Stomach (tissue), 9 donors: ENCODE measurements around the gene NDUFS5. TPM values are rescaled to one million over a fixed set of nuclear protein-coding genes. Genes with fewer than 3 reads are reported as not detected.
"Not testable (repeated sequence)": the region's sequence is repeated elsewhere in the genome, so short reads cannot be mapped to it uniquely, and the experiment has no call there.

Source experiments
- DNase-seq, 2 donors: peaks; one replicate each; pipeline versions ENCODE4 v3.0.0 to v3.0.0-alpha.2; 2013 to 2019
- H3K27ac ChIP-seq, 5 donors: fragments of 200-600 bp in 4 of 5; sonication (generic) in 4 of 5; one replicate each; pipeline ENCODE4 v1.5.1; 2013 to 2019; ENCODE audit warnings: mild to moderate bottlenecking in 1 of 5, moderate library complexity in 1 of 5
- H3K27me3 ChIP-seq, 3 donors: fragments of 200-600 bp; sonication (generic); one replicate each; pipeline ENCODE4 v1.5.1; 2017 to 2019; ENCODE audit warnings: mixed run types in 1 of 3
- H3K36me3 ChIP-seq, 4 donors: fragments of 200-600 bp; sonication (generic); 1 replicate in 3 of 4; 2 replicates in 1 of 4; pipeline ENCODE4 v1.5.1; 2016 to 2019
- H3K4me1 ChIP-seq, 4 donors: fragments of 200-600 bp; sonication (generic); one replicate each; pipeline ENCODE4 v1.5.1; 2016 to 2019
- H3K4me3 ChIP-seq, 4 donors: fragments of 200-600 bp; sonication (generic) in 3 of 4; one replicate each; pipeline ENCODE4 v1.5.1; 2016 to 2019; ENCODE audit warnings: mild to moderate bottlenecking in 1 of 4
- H3K9me3 ChIP-seq, 4 donors: fragments of 200-600 bp; sonication (generic); one replicate each; pipeline ENCODE4 v1.5.1; 2016 to 2019
- EP300 ChIP-seq: sonication (generic); formaldehyde crosslinking; IDR thresholded peaks from one replicate; pipeline ENCODE4 v1.6.1; 2017; ENCODE audit warnings: antibody characterized with exemption
- POLR2A ChIP-seq, 4 donors: fragments of 450-650 bp; IDR thresholded peaks; one replicate each; pipeline ENCODE4 v1.6.1; 2016; ENCODE audit warnings: antibody characterized with exemption in 4 of 4, control low read depth in 2 of 4, mild to moderate bottlenecking in 1 of 4, moderate library complexity in 1 of 4
- POLR2AphosphoS5 ChIP-seq, 3 donors: sonication (generic); formaldehyde crosslinking; IDR thresholded peaks; one replicate each; pipeline ENCODE4 v1.6.1; 2016; ENCODE audit warnings: antibody characterized with exemption in 3 of 3
- WGBS, 5 donors: extraction: QIAGEN DNeasy Blood & Tissue Kit in 3 of 5; methylation state at CpG; one replicate each; pipeline versions ENCODE4 v1.1.5 to v1.1.7; 2013 to 2018; 5-methylcytosine and 5-hydroxymethylcytosine counted together
- intact Hi-C: fragments of 100-400 bp; cut with DNase I; formaldehyde crosslinking; loops from one replicate; pipeline ENCODE4 v1.15.1; 2023; ENCODE audit warnings: low total_unique reads
- polyA plus RNA-seq, 3 donors: library from polyadenylated mRNA; stranded (reverse); fragments of 200-250 nt; gene quantifications; one replicate each; pipeline ENCODE4 v1.2.3, GENCODE V29; 2013
- total RNA-seq, 5 donors: library from RNA; depleted of rRNA; stranded (reverse); fragments of >200 nt; gene quantifications; one replicate each; pipeline versions ENCODE4 v1.1.0 to v1.2.3, GENCODE V29; 2014 to 2016
- TF ChIP-seq, protein P1 (sequence below), 7 experiments: fragments of 450-650 bp in 4 of 7; fragments of 200-600 bp in 3 of 7; sonication (generic) in 3 of 7; IDR thresholded peaks; one replicate each; pipeline ENCODE4 v1.5.1; 2016 to 2019; ENCODE audit warnings: antibody characterized with exemption in 7 of 7, control low read depth in 2 of 7, mild to moderate bottlenecking in 1 of 7
- donor health status: healthy with polysubstance abuse.
- donor health status: Bipolar disorder and iron deficiency.
- donor health status: healthy.

The NDUFS5 gene
- total and polyA plus RNA-seq, 8 donors: 104 to 829 (median 330) TPM

DNA sequence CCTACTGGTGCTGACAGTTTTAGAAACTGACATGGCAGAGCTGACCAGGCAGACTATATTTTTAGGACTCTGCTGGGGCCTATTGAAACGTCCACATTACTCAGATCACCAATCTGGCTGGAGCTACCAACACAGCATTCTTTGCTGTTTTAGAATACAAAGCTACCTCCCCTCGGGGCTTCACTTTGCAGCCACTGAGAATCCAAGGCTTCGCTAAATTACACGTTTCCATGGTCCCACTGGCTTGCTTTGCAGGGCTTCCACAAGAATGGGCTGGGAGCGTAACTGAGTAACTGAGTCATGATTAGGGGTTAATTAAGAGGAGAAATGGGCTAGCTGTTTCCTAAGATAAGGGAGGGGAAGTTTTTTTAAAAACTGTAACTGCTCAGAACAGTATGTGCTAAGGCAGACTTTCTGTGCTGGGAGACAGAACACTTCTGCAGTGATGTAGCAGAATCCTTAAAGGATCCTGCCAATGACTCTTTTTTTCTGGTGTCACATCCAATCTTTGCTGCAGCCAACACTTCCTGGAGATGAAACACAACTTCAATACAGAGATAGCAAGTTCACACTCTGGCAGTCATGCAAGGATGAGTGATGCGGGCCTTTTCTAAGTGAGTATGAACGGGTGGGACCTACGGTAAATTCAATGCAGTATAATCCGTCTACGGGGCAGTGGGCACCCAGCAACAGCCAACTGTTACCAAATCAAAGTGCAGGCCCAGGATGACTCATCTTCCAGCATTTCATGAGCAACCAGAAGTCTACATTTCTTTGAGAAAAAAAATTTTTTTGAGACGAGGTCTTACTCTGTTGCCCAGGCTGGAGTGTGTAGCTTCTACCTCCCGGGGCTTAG lies 21.5 kb downstream of the NDUFS5 start:
- Histone ChIP-seq H3K27me3 (no peaks in the 10 kb centered on the region), H3K4me1 (no peaks in the 10 kb centered on the region), H3K36me3 (peaks cover 0 to 62% (median 40%) of the 10 kb centered on the region in 4 donors), H3K27ac (peak overlapping the region in 4 of 5 donors; percentile 28 to 64 (median 44)), H3K9me3 (no peaks in the 10 kb centered on the region), H3K4me3 (no peak overlapping the region)
- 66 to 74% (median 71%) methylated on average over 12 of the region's 12 CpGs for WGBS, 5 donors
- TF ChIP-seq EP300 (no peak), POLR2AphosphoS5 (IDR thresholded peaks at IDR 0.05) (no peak), POLR2A (IDR thresholded peaks at IDR 0.05) (no peak)
- TF ChIP-seq, protein P1, sequence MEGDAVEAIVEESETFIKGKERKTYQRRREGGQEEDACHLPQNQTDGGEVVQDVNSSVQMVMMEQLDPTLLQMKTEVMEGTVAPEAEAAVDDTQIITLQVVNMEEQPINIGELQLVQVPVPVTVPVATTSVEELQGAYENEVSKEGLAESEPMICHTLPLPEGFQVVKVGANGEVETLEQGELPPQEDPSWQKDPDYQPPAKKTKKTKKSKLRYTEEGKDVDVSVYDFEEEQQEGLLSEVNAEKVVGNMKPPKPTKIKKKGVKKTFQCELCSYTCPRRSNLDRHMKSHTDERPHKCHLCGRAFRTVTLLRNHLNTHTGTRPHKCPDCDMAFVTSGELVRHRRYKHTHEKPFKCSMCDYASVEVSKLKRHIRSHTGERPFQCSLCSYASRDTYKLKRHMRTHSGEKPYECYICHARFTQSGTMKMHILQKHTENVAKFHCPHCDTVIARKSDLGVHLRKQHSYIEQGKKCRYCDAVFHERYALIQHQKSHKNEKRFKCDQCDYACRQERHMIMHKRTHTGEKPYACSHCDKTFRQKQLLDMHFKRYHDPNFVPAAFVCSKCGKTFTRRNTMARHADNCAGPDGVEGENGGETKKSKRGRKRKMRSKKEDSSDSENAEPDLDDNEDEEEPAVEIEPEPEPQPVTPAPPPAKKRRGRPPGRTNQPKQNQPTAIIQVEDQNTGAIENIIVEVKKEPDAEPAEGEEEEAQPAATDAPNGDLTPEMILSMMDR (IDR thresholded peaks at IDR 0.05): no peak
- no peak for DNase-seq
- intact Hi-C loops: no loop called here

DNA sequence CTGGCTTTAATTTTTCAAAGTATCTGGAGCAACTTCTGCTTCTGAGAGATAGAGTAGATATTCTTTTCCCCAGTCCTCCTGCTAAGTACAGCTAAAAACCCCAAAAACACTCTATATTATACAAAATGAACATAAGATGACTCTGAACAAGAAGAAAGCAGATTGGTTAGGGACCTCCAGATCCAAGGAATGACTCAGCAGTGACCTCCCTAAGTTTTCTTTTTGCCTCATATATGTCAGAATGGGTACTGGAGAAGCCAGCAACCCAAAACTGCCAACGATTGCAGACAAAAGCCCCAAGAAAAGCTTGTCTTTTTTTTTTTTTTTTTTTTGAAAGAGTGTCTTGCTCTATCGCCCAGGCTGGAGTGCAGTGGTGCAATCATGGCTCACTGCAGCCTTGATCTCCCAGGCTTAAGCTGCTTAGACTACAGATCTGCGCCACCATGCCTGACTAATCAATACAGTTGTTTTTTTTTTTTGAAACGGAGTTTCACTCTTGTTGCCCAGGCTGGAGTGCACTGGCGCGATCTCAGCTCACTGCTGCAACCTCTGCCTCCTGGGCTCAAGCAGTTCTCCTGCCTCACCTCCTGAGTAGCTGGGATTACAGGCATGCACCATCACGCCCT lies 22.7 kb downstream of the NDUFS5 start:
- no peak for DNase-seq
- TF ChIP-seq, protein P1 (IDR thresholded peaks at IDR 0.05): no peak
- TF ChIP-seq POLR2A (IDR thresholded peaks at IDR 0.05) (no peak), POLR2AphosphoS5 (IDR thresholded peaks at IDR 0.05) (no peak), EP300 (no peak)
- Histone ChIP-seq H3K9me3 (no peaks in the 10 kb centered on the region), H3K4me1 (no peaks in the 10 kb centered on the region), H3K36me3 (peaks cover 0 to 50% (median 28%) of the 10 kb centered on the region in 4 donors), H3K4me3 (no peak overlapping the region), H3K27ac (peak overlapping the region in 4 of 5 donors; percentile 12 to 64 (median 44)), H3K27me3 (no peaks in the 10 kb centered on the region)
- intact Hi-C loops: no loop called here
- 77 to 93% (median 86%) methylated on average over 7 of the region's 7 CpGs for WGBS, 5 donors

DNA sequence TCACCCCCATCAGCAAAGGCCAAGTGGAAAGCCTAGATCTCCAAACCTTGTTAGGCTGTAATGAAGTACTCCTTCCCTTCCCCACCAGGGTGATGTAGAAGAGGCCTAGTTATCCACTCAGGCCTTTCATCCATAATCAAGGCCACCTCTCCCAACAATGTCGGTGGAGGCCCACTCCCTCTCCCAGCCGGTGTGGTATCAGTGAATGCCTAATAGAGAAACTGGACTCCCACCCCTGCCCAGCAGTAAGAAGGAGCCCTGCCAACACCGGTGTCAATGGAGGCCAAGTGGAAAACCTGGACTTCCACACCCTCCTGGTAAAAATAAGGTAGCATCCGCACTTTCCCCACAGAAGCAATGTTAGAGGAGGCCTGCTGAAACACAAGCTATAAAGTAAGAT lies 23.9 kb downstream of the NDUFS5 start:
- Histone ChIP-seq H3K4me1 (no peaks in the 10 kb centered on the region), H3K27me3 (no peaks in the 10 kb centered on the region), H3K4me3 (no peak overlapping the region), H3K36me3 (peaks cover 0 to 39% (median 22%) of the 10 kb centered on the region in 4 donors), H3K27ac (no peak overlapping the region), H3K9me3 (no peaks in the 10 kb centered on the region)
- DNase-seq: no peak
- TF ChIP-seq, protein P1 (IDR thresholded peaks at IDR 0.05): no peak
- no peak for TF ChIP-seq POLR2AphosphoS5 (IDR thresholded peaks at IDR 0.05)
- no peak for TF ChIP-seq POLR2A (IDR thresholded peaks at IDR 0.05)
- TF ChIP-seq EP300: no peak
- intact Hi-C loops: no loop called here
- WGBS, 5 donors: 87 to 95% (median 91%) methylated on average over 4 of the region's 4 CpGs

DNA sequence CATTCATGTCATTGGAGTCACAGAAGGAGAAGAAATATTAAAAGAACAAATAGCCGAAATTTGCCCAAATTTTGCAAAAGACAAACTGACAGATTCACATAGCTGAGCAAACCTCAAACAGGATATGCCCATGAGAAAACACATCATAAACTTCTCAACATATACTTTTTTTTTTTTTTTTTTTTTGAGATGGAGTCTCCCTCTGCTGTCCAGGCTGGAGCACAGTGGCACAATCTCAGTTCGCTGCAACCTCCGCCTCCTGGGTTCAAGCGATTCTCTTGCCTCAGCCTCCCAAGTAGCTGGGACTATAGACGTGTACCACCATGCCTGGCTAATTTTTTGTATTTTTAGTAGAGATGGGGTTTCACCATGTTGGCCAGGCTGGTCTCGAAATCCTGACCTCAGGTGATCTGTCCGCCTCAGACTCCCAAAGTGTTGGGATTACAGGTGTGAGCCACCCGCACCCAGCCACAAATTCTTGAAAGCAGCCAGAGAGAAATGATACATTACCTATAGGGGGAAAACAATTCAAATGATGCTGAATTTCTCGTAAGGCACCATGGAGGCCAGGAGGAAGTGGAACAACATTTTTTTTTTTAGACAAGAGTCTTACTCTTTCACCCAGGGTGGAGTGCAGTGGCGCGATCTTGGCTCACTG lies 25.2 kb downstream of the NDUFS5 start:
- H3K27ac ChIP-seq, intact Hi-C loops, H3K9me3 ChIP-seq, H3K27me3 ChIP-seq, DNase-seq, H3K4me3 ChIP-seq, H3K4me1 ChIP-seq: not testable (repeated sequence)
- peaks cover 0 to 36% (median 22%) of the 10 kb centered on the region in 4 donors for H3K36me3 ChIP-seq
- WGBS, 5 donors: 84 to 89% (median 87%) methylated on average over 10 to 11 of the region's 11 CpGs
